OCI-LY1 (cell line): ENCODE results near the gene RAB4B.
"Not testable (repeated sequence)": the region's sequence is repeated elsewhere in the genome, so short reads cannot be mapped to it uniquely, and the experiment has no call there.

Source experiments
- H2AFZ ChIP-seq: fragments of 200-600 bp; sonication (generic), shearing (Covaris generic); 2 replicates; pipeline ENCODE4 v1.6.0; 2014; ENCODE audit warnings: antibody characterized with exemption, mild to moderate bottlenecking, low read length
- H3F3A ChIP-seq: fragments of 200-600 bp; sonication (generic), shearing (Covaris generic); 2 replicates; pipeline ENCODE4 v1.6.0; 2014; ENCODE audit warnings: mild to moderate bottlenecking, antibody characterized with exemption, low read length, moderate library complexity; ENCODE audit not compliant: insufficient read depth
- H3K27ac ChIP-seq: fragments of 200-600 bp; sonication (generic); 2 replicates; pipeline ENCODE4 v1.5.1; 2014; ENCODE audit warnings: low read length, mixed run types, mild to moderate bottlenecking, low read depth; ENCODE audit not compliant: poor library complexity, severe bottlenecking
- H3K27me3 ChIP-seq: fragments of 200-600 bp; sonication (generic); 2 replicates; pipeline ENCODE4 v1.6.0; 2014; ENCODE audit warnings: antibody characterized with exemption, mild to moderate bottlenecking, low read length, moderate library complexity; ENCODE audit not compliant: insufficient read depth
- H3K36me3 ChIP-seq: fragments of 200-600 bp; sonication (generic); 2 replicates; pipeline ENCODE4 v1.6.1; 2014; ENCODE audit warnings: mild to moderate bottlenecking, antibody characterized with exemption, low read length, moderate library complexity, mixed read lengths; ENCODE audit not compliant: insufficient read depth
- H3K4me1 ChIP-seq: fragments of 200-600 bp; sonication (generic); 2 replicates; pipeline ENCODE4 v1.5.1; 2014; ENCODE audit warnings: mild to moderate bottlenecking, low read length, moderate library complexity; ENCODE audit not compliant: insufficient read depth, severe bottlenecking
- H3K4me2 ChIP-seq: fragments of 200-600 bp; sonication (generic), shearing (Covaris generic); 2 replicates; pipeline ENCODE4 v1.6.1; 2014; ENCODE audit warnings: low read length
- H3K4me3 ChIP-seq: fragments of 200-600 bp; sonication (generic); 2 replicates; pipeline ENCODE4 v1.5.1; 2014; ENCODE audit warnings: low read length, low read depth, mild to moderate bottlenecking, mixed read lengths; ENCODE audit not compliant: poor library complexity, severe bottlenecking
- H3K79me2 ChIP-seq: fragments of 200-600 bp; shearing (Covaris generic); 2 replicates; pipeline ENCODE4 v1.6.1; 2016; ENCODE audit warnings: mixed run types, low read length, mixed read lengths; ENCODE audit not compliant: insufficient read depth
- H3K9ac ChIP-seq: fragments of 200-600 bp; sonication (generic), shearing (Covaris generic); 2 replicates; pipeline ENCODE4 v1.6.1; 2014; ENCODE audit warnings: mild to moderate bottlenecking, low read length, mixed read lengths
- H3K9me2 ChIP-seq: fragments of 200-600 bp; sonication (generic), shearing (Covaris generic); 2 replicates; pipeline ENCODE4 v1.6.1; 2014; ENCODE audit warnings: low read depth, mild to moderate bottlenecking, low read length, mixed read lengths
- H3K9me3 ChIP-seq: fragments of 200-600 bp; shearing (Covaris generic); 2 replicates; pipeline ENCODE4 v1.6.1; 2014; ENCODE audit warnings: low read length, mixed read lengths
- H4K20me1 ChIP-seq: fragments of 200-600 bp; sonication (generic), shearing (Covaris generic); 2 replicates; pipeline ENCODE4 v1.6.0; 2016; ENCODE audit warnings: mild to moderate bottlenecking, low read length; ENCODE audit not compliant: insufficient read depth
- CTCF ChIP-seq: fragments of 200-600 bp; sonication (generic), shearing (Covaris generic); IDR thresholded peaks from 2 replicates; pipeline ENCODE4 v1.5.1; 2017; ENCODE audit warnings: mild to moderate bottlenecking, antibody characterized with exemption, low read length, moderate library complexity, mixed read lengths
- EZH2 ChIP-seq: fragments of 200-600 bp; sonication (generic), shearing (Covaris generic); IDR thresholded peaks from 2 replicates; pipeline ENCODE4 v1.8.0; 2017; ENCODE audit warnings: borderline replicate concordance, mixed run types, mild to moderate bottlenecking, antibody characterized with exemption, low read length, moderate library complexity, mixed read lengths

The RAB4B gene

GRCh38 chr19:40768869-40769268, 9.2 kb upstream of the RAB4B start:
- Histone ChIP-seq H3K4me1 (peaks cover 10% of the 10 kb centered on the region), H3K36me3 (peaks cover 58% of the 10 kb centered on the region), H3F3A (no peaks in the 10 kb centered on the region; the same call in 1 of the 2 replicates), H2AFZ (no peak overlapping the region), H4K20me1 (no peaks in the 10 kb centered on the region), H3K4me3 (no peak overlapping the region), H3K9me3 (no peaks in the 10 kb centered on the region), H3K9me2 (no peaks in the 10 kb centered on the region), H3K27me3 (no peaks in the 10 kb centered on the region), H3K9ac (no peak overlapping the region), H3K27ac (no peak overlapping the region), H3K79me2 (no peaks in the 10 kb centered on the region), H3K4me2 (no peak overlapping the region)
- no peak for TF ChIP-seq CTCF
- TF ChIP-seq EZH2, result no peak

- Histone ChIP-seq H3K36me3 (peaks cover 37% of the 10 kb centered on the region), H3K4me1 (peaks cover 27% of the 10 kb centered on the region), H3K27ac (peak overlapping the region; percentile 61)
- H3F3A ChIP-seq, H4K20me1 ChIP-seq, H3K4me3 ChIP-seq, H3K4me2 ChIP-seq, H3K9me3 ChIP-seq, H3K27me3 ChIP-seq, H3K9ac ChIP-seq, H3K9me2 ChIP-seq, H2AFZ ChIP-seq, H3K79me2 ChIP-seq: not testable (repeated sequence)
Observed at GRCh38 chr19:40771101-40771862, 6.8 kb upstream of the RAB4B start.

DNA sequence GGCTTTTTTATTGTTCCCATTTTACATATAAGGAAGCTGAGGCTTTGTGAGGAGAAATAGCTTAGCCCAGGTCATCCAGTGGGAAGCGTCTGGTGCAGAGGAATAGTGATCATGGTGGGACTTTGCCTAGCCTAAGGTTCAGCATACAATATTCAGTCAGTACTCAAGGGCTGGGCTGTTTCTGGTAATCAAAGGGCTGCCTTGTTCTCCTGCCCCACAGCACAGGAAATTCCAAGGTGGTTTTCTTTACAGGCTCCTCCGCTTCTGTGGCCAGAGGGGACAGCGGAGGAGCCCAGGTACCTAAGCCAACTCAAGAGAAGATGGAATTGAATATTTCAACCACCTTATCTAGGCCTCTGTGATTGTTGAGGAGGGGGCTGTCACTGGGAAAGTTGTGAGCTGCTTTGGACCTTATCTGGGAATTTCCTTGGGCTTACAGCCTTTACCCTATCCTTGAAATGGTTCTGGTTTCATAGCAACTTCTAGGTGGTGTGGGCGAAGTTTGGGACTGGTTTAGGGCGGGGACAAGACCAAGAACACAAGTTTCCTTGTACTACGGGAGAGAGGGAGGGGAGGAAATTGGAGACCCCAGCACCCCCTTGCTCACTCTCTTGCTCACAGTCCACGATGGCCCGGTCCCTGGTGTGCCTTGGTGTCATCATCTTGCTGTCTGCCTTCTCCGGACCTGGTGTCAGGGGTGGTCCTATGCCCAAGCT, 3.0 kb upstream of the RAB4B start, which contains the start of gene MIA:
Gene MIA (plus strand): TSS at position 606 of the 716 bp plus-strand sequence. CDS start 22 bp downstream, at position 628.
- Histone ChIP-seq H3K27ac (peak within 1 kb of the TSS; percentile 99), H3K4me2 (peak within 1 kb of the TSS; percentile 78), H3K4me3 (peak within 1 kb of the TSS; percentile 53), H3K27me3 (no peaks in the 10 kb centered on the region), H3K4me1 (peaks cover 52% of the 10 kb centered on the region), H3K36me3 (peaks cover 16% of the 10 kb centered on the region), H3K79me2 (no peaks in the 10 kb centered on the region), H3F3A (no peaks in the 10 kb centered on the region; the same call in 1 of the 2 replicates), H4K20me1 (no peaks in the 10 kb centered on the region), H3K9ac (peak within 1 kb of the TSS; percentile 73), H3K9me2 (no peaks in the 10 kb centered on the region), H3K9me3 (no peaks in the 10 kb centered on the region), H2AFZ (no peak within 1 kb of the TSS)
- no peak for TF ChIP-seq CTCF
- TF ChIP-seq EZH2, result no peak
